ENCODE measurements around the gene FERMT2. TPM values are rescaled to one million over a fixed set of nuclear protein-coding genes. Genes with fewer than 3 reads are reported as not detected.
A peak's percentile ranks its signal among the peaks of the same experiment; 100 is the strongest.

FERMT2 gene
- total and polyA plus RNA-seq, 2 experiments from 2014 or later: 108 to 148 TPM

DNA sequence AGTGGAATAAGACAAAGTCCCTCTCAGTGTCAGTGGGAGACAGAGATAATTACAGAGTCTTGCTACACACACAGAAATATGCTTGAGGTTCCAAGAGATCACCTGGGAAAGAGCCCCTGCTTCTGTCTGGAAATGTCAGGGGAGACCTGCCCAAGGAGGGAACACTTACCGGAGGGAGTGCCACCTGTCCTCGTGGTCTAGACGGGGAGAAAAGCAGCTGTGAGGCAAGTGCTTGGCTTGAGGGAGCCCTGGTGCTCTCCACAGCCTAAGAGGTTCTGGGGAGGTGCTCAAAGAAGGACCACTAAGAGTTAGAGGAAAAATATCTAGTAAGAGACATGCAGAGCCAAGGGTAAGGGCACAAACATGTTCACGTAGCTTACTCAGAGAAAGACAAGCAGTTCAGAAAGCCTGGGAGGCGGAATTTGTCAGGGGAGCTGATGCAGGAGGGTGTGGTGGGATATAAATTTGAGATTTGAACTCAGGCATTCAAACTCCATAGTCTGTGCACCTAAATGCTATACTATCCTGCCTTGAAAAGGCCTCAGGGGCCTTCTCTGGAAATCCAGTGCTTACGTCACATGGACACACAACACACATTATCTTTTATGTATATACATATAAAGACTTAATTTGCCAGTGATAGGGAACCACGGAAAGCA is 121.2 kb downstream of the FERMT2 start:
- Mint-ChIP-seq H3K27ac (no peak overlapping the region), H3K4me3 (no peak overlapping the region), H3K9me3 (no peaks in the 10 kb centered on the region), H3K4me1 (peaks cover 34% of the 10 kb centered on the region), H3K27me3 (ENCODE audit: insufficient read depth, low read depth, poor library complexity) (peaks cover 3% of the 10 kb centered on the region), H3K36me3 (ENCODE audit: low read depth) (no peaks in the 10 kb centered on the region)
- H3K27ac ChIP-seq (ENCODE audit: low read depth): no peak overlapping the region
- ATAC-seq (no peak), DNase-seq (ENCODE audit: low spot score) (no peak)
- H3K36me3 ChIP-seq (ENCODE audit: insufficient read depth): no peaks in the 10 kb centered on the region
- no peaks in the 10 kb centered on the region for H3K79me2 ChIP-seq (replicated peaks; ENCODE audit: insufficient read depth)
- no peaks in the 10 kb centered on the region for H3K27me3 ChIP-seq (ENCODE audit: insufficient read depth)
- no peaks in the 10 kb centered on the region for H3K9me2 ChIP-seq (ENCODE audit: insufficient read depth)
- peak overlapping the region; percentile 45; the same call in 1 of the 2 replicates for H2AFZ ChIP-seq
- H3K4me1 ChIP-seq (ENCODE audit: insufficient read depth): peaks cover 25% of the 10 kb centered on the region
- no peak overlapping the region for H3K4me3 ChIP-seq
- H3K4me2 ChIP-seq: no peak overlapping the region
- TF ChIP-seq ZNF331 (CRISPR knock-in tag; IDR thresholded peaks at IDR 0.05; ENCODE audit: low read depth): no peak
- TF ChIP-seq, protein P1, sequence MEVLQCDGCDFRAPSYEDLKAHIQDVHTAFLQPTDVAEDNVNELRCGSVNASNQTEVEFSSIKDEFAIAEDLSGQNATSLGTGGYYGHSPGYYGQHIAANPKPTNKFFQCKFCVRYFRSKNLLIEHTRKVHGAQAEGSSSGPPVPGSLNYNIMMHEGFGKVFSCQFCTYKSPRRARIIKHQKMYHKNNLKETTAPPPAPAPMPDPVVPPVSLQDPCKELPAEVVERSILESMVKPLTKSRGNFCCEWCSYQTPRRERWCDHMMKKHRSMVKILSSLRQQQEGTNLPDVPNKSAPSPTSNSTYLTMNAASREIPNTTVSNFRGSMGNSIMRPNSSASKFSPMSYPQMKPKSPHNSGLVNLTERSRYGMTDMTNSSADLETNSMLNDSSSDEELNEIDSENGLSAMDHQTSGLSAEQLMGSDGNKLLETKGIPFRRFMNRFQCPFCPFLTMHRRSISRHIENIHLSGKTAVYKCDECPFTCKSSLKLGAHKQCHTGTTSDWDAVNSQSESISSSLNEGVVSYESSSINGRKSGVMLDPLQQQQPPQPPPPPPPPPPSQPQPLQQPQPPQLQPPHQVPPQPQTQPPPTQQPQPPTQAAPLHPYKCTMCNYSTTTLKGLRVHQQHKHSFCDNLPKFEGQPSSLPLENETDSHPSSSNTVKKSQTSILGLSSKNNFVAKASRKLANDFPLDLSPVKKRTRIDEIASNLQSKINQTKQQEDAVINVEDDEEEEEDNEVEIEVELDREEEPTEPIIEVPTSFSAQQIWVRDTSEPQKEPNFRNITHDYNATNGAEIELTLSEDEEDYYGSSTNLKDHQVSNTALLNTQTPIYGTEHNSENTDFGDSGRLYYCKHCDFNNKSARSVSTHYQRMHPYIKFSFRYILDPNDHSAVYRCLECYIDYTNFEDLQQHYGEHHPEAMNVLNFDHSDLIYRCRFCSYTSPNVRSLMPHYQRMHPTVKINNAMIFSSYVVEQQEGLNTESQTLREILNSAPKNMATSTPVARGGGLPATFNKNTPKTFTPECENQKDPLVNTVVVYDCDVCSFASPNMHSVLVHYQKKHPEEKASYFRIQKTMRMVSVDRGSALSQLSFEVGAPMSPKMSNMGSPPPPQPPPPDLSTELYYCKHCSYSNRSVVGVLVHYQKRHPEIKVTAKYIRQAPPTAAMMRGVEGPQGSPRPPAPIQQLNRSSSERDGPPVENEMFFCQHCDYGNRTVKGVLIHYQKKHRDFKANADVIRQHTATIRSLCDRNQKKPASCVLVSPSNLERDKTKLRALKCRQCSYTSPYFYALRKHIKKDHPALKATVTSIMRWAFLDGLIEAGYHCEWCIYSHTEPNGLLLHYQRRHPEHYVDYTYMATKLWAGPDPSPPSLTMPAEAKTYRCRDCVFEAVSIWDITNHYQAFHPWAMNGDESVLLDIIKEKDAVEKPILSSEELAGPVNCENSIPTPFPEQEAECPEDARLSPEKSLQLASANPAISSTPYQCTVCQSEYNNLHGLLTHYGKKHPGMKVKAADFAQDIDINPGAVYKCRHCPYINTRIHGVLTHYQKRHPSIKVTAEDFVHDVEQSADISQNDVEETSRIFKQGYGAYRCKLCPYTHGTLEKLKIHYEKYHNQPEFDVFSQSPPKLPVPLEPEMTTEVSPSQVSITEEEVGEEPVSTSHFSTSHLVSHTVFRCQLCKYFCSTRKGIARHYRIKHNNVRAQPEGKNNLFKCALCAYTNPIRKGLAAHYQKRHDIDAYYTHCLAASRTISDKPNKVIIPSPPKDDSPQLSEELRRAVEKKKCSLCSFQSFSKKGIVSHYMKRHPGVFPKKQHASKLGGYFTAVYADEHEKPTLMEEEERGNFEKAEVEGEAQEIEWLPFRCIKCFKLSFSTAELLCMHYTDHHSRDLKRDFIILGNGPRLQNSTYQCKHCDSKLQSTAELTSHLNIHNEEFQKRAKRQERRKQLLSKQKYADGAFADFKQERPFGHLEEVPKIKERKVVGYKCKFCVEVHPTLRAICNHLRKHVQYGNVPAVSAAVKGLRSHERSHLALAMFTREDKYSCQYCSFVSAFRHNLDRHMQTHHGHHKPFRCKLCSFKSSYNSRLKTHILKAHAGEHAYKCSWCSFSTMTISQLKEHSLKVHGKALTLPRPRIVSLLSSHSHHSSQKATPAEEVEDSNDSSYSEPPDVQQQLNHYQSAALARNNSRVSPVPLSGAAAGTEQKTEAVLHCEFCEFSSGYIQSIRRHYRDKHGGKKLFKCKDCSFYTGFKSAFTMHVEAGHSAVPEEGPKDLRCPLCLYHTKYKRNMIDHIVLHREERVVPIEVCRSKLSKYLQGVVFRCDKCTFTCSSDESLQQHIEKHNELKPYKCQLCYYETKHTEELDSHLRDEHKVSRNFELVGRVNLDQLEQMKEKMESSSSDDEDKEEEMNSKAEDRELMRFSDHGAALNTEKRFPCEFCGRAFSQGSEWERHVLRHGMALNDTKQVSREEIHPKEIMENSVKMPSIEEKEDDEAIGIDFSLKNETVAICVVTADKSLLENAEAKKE (CRISPR knock-in tag; IDR thresholded peaks at IDR 0.05): no peak
- no peak for TF ChIP-seq ETS1 (IDR thresholded peaks at IDR 0.05)
- no peak for TF ChIP-seq STAT1 (IDR thresholded peaks at IDR 0.05; ENCODE audit: unreplicated experiment)
- no peak for TF ChIP-seq JUNB (IDR thresholded peaks at IDR 0.05; ENCODE audit: unreplicated experiment)
- TF ChIP-seq EZH2phosphoT487 (IDR thresholded peaks at IDR 0.05; ENCODE audit: unreplicated experiment): no peak
- TF ChIP-seq NANOG (IDR thresholded peaks at IDR 0.05; ENCODE audit: borderline replicate concordance): no peak
- TF ChIP-seq ZNF114 (CRISPR knock-in tag; IDR thresholded peaks at IDR 0.05): no peak
- TF ChIP-seq CREB1 (CRISPR knock-in tag; IDR thresholded peaks at IDR 0.05; ENCODE audit: low read depth): no peak
- H4K20me1 ChIP-seq (replicated peaks; ENCODE audit: insufficient read depth): no peaks in the 10 kb centered on the region
- H3F3A ChIP-seq (replicated peaks; ENCODE audit: low read depth): no peaks in the 10 kb centered on the region

Measured in GM23338 (cell line).